ENCODE data around the gene CSNK1D. TPM values are rescaled to one million over a fixed set of nuclear protein-coding genes. Genes with fewer than 3 reads are reported as not detected.

Gene CSNK1D
- total and polyA plus RNA-seq, 10 of the 15 experiments (the other 5 are each of a cell fraction or from before 2014, with no cell fraction given), result 5.7 to 105 (median 58.1) TPM

GRCh38 chr17:82313195-82314011 lies 39.9 kb upstream of the CSNK1D start (continued):
- TF ChIP-seq, protein P1, sequence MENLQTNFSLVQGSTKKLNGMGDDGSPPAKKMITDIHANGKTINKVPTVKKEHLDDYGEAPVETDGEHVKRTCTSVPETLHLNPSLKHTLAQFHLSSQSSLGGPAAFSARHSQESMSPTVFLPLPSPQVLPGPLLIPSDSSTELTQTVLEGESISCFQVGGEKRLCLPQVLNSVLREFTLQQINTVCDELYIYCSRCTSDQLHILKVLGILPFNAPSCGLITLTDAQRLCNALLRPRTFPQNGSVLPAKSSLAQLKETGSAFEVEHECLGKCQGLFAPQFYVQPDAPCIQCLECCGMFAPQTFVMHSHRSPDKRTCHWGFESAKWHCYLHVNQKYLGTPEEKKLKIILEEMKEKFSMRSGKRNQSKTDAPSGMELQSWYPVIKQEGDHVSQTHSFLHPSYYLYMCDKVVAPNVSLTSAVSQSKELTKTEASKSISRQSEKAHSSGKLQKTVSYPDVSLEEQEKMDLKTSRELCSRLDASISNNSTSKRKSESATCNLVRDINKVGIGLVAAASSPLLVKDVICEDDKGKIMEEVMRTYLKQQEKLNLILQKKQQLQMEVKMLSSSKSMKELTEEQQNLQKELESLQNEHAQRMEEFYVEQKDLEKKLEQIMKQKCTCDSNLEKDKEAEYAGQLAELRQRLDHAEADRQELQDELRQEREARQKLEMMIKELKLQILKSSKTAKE (IDR thresholded peaks at IDR 0.05; ENCODE audit: low read depth, poor library complexity, severe bottlenecking), result no peak
- TF ChIP-seq RELB (IDR thresholded peaks at IDR 0.05; ENCODE audit: low read depth) (no peak), ZNF207 (IDR thresholded peaks at IDR 0.05; ENCODE audit: borderline replicate concordance) (no peak)
- TF ChIP-seq, protein P2, sequence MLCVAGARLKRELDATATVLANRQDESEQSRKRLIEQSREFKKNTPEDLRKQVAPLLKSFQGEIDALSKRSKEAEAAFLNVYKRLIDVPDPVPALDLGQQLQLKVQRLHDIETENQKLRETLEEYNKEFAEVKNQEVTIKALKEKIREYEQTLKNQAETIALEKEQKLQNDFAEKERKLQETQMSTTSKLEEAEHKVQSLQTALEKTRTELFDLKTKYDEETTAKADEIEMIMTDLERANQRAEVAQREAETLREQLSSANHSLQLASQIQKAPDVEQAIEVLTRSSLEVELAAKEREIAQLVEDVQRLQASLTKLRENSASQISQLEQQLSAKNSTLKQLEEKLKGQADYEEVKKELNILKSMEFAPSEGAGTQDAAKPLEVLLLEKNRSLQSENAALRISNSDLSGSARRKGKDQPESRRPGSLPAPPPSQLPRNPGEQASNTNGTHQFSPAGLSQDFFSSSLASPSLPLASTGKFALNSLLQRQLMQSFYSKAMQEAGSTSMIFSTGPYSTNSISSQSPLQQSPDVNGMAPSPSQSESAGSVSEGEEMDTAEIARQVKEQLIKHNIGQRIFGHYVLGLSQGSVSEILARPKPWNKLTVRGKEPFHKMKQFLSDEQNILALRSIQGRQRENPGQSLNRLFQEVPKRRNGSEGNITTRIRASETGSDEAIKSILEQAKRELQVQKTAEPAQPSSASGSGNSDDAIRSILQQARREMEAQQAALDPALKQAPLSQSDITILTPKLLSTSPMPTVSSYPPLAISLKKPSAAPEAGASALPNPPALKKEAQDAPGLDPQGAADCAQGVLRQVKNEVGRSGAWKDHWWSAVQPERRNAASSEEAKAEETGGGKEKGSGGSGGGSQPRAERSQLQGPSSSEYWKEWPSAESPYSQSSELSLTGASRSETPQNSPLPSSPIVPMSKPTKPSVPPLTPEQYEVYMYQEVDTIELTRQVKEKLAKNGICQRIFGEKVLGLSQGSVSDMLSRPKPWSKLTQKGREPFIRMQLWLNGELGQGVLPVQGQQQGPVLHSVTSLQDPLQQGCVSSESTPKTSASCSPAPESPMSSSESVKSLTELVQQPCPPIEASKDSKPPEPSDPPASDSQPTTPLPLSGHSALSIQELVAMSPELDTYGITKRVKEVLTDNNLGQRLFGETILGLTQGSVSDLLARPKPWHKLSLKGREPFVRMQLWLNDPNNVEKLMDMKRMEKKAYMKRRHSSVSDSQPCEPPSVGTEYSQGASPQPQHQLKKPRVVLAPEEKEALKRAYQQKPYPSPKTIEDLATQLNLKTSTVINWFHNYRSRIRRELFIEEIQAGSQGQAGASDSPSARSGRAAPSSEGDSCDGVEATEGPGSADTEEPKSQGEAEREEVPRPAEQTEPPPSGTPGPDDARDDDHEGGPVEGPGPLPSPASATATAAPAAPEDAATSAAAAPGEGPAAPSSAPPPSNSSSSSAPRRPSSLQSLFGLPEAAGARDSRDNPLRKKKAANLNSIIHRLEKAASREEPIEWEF (IDR thresholded peaks at IDR 0.05; ENCODE audit: insufficient replicate concordance, low read depth, low read length), result no peak

Measured in GM12878 (cell line).